NCI-H2171 (cell line): ENCODE data around the gene APEH.
"Not testable (repeated sequence)": the region's sequence is repeated elsewhere in the genome, so short reads cannot be mapped to it uniquely, and the experiment has no call there.

Experiments used
- DNase-seq: peaks from one replicate; lab custom pipeline; 2025; lab: John Stamatoyannopoulos, UW

Gene APEH

DNA sequence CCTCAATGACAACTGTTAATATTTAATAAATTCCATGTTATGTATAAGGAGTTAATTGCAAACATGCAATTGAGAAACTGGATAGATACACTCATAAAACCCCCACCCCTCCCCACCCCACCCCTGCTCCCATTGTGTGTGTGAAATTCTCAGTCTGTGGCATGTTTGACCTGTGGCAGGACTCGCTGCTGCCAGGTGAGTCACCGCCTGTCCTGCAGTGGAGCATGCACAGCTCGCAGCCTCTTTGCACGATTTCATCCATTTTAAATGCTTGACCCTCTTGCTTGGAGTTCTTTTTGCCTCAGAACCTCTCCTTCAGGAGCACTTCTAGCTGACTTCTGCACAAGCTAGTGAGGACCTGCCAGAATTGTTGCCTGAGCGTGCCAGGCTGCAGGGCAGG lies 5.3 kb upstream of the APEH start:
- DNase-seq = no peak

DNA sequence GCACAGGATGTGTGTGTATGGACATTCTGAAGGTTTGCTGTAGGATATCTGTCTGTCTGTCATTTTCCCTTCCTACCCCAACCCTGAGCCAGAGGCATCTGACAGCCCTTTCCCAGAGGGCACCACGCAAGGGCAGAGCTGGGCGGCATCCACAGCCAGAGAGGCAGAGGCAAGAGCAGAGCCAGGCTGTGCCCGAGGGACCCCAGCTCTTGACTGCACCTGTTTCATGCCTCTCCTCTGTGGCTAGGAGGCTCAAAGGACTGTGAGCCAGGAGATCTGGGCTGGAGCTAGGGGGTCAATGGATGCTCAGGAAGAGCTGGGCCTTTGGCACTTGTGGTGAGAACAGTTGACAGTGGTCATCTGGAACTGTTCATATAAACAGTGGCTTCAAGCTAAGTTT lies 4.8 kb upstream of the APEH start:
- DNase-seq = no peak

DNA sequence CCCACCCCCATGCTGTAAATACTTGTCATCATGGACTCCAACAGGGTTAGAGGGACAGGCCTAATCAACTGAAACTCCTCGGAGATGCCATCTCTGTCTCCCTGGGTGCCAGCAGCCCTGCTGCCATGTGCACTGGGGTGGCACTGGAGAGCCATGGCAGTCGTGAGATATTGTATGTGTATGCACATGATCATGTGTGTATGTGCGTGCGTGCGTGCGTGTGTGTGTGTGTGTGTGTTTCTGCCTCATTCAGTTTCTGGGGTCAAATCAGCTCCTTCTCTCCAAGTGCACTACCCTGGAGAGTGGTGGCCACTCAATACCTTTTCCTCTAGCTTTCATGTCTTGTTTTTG lies 3.2 kb upstream of the APEH start:
- DNase-seq = no peak

DNA sequence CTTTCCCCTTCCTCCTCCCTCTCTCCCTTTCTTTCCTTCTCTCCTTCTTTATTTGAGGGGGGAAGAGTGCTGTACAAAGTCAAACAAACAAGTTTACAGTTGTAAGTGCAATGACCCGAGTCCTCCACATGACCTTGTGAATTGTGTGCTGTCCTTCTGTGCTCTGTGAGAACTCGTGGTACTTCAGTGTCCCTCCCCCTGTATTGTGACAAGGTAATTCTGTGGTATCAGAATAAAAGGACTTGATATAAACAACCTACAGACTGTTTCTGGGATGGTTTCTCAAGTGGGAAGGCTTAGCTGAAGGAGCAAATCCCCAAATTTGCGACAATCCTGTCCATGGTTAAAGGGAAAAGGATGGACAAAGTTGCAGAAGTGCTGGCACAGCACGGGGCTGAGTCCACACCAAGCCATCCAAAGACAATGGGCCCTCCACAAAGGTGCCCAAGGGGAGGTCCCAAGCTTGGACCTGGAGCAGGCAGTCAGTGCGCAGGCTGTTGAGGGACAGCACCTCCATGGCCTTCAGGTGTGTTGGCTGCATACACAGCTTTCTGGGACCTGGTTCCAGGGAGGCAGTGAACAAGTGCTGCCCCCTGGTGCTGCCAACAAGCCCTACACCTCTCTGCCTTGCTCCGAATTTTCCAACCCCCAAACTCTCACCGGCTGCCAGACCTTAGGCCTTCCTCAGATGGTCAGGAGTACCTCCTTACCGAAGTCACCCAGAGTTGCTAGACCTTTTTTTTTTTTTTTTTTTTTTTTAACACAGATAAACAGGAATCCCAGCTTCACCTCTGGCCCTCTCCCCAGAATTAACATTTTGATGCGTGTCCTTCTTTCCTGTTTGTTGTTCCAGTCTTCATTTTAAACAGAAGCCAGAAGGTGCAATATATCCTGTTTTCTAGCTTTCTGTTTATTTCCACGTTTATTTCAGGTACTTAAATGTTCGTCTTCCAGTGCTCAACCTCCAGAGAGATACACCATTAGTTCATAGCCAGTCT lies 2.6 kb upstream of the APEH start:
- DNase-seq = no peak

DNA sequence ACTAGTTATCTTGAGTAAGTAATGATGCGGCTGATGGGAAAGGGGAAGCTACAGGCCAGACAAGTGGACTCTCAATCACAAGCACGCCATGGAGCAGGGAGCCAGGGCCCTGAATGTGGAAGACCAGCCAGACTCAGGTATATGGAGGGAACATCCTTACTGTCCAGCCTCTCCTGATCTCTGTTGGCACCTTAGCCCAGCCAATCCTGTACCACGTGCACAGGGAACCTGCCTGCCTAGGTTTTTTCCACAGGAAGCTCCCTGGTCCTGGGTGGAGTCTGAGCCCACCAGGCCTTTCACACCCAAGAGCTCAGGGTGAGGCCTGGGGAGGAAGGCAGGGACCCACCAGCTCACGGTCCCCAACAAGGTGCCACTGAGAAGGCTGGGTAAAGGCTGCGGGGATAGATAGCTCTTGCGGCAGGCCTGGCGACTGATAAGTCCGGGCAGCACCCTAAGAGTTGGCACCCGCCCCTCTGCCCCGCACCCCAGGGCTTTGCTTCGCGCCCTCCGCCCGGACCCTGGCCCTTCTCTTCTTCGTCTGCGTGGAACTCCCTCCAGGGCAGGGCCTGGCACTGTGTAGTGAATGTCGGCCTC lies 933 bp upstream of the APEH start:
- DNase-seq = no peak

DNA sequence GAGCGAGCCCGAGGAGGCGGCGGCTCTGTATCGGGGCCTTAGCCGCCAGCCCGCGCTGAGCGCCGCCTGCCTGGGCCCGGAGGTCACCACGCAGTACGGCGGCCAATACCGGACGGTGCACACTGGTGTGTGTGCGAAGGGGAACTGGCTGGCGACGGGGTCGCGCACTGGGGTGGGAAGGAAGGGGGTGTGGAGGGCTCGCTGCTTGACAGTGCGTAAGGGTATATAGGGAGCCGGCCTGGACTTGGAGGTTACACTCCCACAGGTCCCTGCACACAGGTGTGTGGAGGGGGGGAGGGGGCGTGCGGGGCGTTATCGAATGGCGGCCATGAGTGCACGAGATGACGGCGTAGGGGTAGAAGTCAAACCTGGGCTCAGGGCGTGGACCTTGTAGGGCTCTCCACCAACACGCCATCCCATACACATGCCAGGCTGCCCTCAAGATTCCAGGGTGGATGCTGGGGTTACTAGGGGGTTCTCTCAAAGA lies 389 bp downstream of the APEH start:
- DNase-seq = no peak

DNA sequence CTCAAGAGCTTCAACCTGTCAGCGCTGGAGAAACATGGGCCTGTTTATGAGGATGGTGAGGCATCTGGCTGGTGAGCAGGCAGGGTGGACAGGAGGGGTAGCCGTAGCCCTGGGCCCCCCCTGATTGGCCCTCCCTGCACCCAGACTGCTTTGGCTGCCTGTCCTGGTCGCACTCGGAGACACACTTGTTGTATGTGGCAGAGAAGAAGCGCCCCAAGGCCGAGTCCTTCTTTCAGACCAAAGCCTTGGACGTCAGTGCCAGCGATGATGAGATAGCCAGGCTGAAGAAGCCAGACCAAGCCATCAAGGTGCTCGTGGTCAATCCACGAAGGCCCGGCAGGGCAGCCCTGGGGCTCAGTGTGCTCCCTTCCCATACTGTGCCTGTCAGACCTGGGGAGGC lies 1.8 kb downstream of the APEH start:
- DNase-seq = no peak

DNA sequence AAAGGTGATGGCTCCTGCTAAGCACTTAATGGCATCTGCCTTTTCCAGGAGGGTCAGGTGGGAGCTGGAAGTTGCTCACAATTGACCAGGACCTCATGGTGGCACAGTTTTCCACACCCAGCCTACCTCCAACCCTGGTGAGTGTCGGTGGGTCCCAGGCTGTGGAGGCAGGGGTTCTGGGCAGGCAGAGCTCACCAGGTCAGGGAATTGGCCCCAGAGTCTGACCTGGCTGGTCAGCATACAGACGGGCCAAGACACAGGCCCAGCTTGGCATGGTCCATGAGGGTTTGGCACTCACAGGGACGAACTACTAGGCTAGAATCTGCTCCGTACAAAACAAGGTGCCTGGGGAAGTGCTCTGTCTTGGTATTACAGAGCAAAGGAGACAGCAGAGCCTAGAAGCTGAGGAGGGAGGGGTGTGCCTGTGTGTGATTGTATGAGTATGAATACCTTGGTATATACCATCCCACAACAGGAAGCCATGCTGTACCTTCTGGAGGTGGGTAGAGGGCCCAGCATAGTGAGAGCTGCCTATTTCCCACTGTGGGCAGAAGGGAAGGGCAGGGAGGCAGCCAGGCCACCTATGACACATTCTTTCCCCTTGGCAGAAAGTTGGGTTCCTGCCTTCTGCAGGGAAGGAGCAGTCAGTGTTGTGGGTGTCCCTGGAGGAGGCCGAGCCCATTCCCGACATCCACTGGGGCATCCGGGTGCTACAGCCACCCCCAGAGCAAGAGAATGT lies 6.5 kb downstream of the APEH start:
- no peak for DNase-seq

DNA sequence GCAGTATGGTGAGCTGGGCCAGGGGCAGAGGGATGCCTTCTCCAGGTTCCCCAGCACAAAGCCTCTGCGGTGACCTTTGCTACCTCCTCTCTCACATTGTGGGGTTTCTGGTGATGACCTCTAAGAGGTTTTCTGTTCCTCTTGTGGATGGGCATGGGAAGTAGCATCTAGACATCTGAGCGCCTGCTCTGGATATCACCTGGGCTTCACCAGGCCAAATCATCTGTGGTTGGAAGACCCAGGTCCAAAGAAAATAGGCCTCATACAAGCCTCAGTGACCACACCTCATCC lies 7.0 kb downstream of the APEH start:
- DNase-seq = no peak

DNA sequence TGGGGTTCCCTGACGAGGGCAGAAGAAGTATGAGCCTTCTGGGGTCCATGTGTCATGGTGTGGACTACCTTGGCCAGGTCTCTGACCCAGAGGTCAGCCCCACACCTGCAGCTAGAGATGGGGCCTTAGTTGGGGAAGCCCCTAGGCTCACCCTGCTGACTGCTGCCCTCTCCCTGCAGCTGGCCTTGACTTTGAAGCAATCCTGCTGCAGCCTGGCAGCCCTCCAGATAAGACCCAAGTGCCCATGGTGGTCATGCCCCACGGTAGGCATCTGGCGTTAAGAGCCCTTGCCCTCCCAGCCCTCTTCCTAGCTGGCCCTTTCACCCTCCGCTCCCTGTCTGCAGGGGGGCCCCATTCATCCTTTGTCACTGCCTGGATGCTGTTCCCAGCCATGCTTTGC lies 7.4 kb downstream of the APEH start:
- no peak for DNase-seq

DNA sequence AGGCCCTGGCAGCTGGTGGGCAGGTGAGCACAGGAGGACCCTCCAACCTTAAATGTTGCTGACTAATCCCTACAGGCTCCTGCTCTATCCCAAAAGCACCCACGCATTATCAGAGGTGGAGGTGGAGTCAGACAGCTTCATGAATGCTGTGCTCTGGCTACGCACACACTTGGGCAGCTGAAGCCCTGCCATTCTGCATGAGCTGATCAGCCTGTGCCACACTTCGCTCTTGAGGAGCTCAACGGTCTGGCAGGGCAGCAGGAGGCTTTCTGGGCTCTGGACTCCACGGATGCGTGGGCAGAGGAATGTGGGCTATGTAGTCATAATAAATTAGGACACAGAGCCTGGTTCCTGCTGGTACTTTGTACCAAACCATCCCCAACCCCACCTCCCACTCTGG lies 9.0 kb downstream of the APEH start:
- DNase-seq = no peak

DNA sequence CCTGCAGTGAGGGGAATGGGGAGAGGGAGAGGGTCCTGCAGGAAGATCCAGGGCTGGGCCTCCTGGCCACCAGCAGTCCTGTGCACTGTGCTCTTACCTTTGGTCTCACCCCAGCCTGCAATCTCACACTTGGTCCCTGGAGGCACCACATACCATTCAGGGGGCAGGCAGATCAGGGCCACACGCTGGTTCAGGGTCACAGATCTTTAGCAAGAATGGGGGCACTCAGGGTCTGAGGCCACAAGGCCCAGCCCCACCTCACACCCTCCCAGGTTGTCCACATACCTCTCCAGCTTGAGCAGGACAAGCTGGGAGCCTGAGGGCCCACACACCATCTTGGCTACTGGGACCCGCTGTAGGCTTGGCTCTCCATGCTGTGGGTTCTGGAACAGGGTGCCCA lies 10.3 kb downstream of the APEH start:
- not testable (repeated sequence) for DNase-seq

DNA sequence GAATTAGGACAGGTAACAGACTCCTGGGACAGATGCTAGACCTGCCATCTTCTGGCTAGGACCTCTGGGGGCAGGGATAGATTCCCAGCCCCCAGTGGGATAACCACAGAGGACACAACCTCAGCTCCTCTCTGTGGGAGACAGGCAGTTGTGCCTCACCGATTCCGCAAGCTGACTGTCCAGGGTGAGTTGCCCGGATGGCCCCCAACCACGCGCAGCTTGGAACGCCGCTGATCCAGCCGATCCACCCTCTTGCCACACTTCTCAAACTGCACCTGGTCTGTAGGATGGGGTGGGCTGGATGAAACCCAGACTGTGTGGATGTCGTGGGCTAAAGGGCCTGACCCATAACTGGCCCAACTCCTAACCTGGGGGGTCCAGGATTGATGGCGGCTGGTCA lies 11.0 kb downstream of the APEH start:
- not testable (repeated sequence) for DNase-seq

DNA sequence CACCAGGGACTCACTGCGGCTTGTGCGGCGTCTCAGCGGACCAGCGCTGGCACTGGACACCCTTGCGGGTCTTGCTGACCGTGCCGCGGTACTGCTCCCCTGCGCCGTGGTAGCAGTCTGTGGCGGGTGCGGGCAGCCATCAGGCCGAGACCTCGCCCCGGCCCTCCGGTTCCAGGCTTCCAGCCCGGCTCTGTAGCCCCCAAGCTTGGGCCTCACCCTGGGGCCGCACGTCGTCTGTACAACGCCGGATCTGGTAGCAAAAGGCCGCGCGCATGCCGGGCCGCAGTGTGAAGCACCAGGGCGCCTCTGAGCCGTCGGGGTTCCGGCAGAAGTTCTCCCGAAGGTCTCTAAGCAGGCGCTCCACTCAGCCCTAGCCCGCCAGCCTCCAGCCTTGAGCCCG lies 11.7 kb downstream of the APEH start:
- not testable (repeated sequence) for DNase-seq

DNA sequence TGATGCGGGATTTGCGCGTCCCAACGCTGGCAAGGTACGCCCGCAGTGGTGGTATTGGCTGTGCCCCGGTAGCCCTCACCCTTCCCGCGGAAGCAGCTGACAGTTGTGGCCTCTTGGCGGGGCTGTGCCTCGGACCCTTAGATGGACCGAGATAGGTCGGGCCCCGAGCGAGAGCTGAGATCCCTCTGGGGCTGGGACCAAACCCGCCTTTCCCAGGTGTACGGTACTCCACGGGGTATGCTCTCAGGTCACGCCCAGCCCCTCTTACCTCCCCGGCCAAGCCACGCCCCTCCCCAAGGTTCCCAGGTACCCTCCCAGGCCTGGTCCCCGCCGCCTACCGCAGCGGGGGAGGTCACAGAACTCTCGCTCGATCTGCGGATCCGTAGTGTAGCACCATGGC lies 12.2 kb downstream of the APEH start:
- not testable (repeated sequence) for DNase-seq

DNA sequence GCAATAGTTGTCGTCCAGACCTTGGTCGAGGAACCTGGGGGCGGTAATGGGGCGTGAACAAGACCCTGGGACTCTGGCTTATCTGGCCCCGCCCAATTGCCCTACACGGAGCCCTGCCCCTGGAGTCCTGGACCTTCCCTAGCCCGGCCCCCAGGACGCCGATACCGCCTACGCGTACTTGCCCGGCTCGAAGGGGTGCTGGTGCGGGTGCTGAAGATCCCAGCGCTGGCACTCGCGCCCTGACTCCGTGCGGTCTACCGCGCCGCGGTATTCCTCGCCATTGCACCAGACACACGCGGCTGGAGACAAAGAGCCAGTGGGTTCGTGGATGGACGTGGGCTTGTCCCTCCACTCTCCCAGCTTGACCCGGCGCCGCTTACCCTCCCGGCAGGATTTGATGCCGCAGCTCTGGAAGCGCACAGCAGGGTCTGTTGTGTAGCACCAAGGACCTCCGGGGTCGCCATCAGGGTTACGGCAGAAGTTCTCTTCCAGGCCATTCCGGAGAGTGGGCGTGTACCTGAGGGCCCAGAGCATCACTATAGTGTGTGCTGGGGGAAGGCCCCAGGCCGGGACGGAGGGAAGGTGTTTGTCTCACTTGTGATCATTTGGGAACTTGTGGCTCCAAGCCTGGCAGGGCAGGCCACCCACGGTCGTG lies 12.7 kb downstream of the APEH start:
- DNase-seq = not testable (repeated sequence)

DNA sequence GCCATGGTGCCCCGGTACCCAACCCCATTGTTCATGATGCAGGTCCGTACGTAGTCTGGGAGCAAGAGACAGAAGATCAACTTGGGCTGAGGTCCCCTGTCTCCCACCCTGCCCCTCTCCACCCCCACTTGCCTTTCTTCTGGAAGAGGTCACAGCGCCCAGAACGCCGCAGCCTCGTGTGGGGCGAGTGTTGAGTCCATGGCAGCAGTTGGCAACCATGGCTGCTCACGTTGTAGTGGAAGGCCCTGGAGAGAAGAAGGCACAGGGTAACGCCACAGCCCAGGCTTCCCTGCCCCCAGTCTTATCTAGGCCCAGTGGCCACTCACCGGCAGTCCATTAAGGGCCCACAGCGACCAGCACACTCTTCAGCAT lies 13.3 kb downstream of the APEH start:
- not testable (repeated sequence) for DNase-seq

DNA sequence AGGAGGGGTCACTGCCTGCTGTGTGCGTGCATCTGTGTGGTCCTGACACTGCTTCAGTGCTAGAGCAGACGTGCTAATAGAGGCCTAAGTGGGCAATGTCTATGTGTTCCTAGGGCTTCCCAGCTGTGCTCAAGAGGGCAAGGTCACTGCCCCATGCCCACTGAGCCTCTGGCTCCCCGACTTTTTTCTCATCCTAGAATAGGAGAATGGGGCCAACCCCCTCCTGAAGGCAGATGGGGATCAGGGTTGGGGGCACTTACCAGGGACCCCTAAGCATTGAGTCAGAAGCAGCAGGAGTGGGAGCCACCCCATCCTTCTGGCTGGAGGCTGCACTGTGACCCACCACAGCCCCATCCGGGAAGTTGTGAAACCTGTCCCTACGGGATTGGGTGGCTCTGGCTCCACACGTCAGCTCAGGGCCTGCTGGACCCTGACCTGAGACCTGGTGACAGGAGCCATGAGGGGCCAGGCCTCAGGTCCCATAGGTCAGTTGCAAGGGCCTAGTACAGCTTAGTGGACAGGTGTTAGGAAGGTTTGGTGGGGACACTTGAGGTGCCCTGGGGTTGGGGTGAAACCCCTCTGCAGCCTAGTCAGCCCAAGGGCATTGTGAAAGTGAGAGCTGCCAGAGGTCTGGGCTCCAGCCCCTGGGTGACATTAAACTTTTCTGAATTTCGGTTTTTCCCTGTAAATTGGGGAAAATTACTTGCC lies 14.3 kb downstream of the APEH start:
- not testable (repeated sequence) for DNase-seq

DNA sequence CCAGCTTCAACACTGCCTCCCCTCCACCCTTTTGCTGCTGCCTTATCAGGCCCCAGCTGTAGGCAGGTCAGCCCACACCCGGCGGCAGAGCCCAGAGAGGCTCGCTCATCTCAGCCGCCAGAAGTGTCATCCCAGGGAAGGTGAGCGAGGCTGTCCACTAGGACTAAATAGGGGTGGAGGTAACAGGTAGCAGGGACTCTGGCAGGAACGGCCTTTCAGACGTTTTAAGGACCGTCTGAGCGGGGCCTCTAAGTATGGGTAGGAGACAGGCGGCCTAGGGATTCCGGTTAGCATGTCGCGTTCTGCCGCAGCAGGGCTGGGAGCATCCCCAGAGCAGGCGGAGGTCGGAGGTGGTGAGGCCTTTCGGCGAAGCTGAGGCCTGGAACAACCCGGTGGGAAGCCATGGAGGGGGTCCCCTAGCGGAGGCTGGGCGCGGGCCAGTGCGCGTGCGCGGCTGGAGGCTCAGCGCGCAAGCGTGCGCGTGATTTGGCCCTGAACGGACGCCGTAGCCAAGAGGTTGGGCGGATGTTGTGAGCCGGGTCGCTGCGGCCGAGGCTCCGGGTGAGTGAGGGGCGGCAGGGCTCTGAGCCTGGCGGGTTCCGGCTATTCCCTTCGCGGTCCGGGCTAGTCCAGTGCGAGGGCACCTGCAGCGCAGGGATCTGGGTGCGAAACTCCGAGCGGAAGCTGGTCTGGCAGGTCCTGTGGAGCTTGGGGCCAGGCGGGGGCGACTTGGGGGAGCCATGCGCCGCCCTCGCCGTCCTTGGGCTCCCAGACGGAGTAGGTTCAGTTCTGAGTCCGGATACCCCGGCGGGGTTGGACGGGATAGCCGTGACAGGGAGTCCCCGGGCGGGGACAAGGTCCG lies 15.1 kb downstream of the APEH start, which contains the start of the genes MST1 and RNF123:
Gene MST1, minus strand, starts transcription at position 429 of the 862 bp plus-strand sequence. CDS start 783 bp downstream, outside the sequence.
Gene RNF123, plus strand, starts transcription at position 512 of the 862 bp plus-strand sequence. CDS start 1,609 bp downstream, outside the sequence.
- no peak for DNase-seq

DNA sequence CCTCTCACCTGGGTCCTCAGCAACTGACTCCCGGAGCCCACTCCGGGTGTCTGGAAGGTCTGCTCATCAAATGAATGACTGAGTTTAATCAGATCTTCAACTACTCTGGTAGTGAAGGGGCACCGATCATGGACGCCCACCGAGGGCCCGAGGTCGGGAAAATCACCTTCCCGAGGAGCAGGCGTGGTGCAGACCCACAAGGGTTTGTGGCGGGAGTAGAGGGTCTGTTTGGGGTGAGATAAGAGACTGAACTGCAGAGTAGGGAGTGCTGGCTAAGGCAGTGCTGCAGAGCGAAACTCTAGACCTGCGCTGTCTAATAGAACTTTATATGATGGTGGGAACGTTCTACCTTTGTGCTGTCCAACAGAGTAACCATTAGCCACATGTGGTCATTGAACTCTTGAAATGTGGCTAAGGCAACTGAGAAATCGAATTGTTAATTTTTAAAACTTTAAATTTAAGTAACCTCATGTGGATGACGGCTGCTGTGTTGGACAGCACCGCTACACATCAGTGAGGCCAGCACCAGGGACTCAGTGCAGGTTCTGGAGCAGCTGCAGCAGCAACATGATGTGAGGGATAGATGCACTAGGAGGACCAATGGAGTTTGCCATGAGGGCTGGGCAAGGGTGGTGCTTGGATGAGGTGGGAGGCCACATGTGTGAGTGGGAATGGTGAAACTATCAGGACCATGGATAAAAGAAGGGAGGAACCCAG lies 15.9 kb downstream of the APEH start:
- DNase-seq = not testable (repeated sequence)
